Measurements from ENCODE around the gene S100Z. TPM values are rescaled to one million over a fixed set of nuclear protein-coding genes. Genes with fewer than 3 reads are reported as not detected.

Gene S100Z
- total RNA-seq, 1 donor from 2014 or later: 0.90 TPM

- DNase-seq (ENCODE audit: low spot score): no peak
Measured at GRCh38 chr5:76946090-76946489, 96.3 kb downstream of the S100Z start.

GRCh38 chr5:76947082-76947503, 97.3 kb downstream of the S100Z start:
- no peak for DNase-seq (ENCODE audit: low spot score)

DNA sequence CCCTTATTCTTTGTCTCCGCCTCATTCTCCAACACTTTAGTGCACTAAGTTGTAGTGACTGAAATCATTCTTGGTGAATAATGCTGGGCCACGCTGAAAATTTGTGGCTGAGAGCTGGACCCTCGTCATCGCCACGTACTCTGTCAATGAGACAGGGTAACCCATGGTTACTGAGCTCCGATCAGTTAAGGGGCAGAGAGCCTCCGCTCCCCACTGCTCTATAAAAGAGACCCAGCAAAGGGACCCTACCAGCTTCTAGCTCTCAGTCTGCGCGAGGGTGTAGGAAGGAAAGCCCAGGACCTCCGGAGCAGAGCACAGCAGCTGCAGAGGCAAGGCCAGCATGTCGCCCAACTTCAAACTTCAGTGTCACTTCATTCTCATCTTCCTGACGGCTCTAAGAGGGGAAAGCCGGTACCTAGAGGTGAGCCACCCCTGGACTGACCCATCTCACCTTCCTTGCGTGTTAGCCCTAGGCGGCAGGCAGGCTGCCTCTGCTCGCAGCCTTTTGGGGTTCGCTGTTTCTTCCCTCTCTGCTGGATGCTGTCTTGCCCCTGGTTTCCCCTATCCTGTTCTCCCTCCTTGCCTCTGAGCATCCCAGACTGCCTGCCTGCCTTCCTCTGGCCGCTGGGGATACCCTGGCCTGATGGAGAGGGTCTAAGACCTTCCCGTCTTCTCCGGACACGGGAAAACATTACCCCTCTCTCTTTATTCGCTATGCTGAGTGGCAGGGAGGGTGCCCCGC, 103.2 kb downstream of the S100Z start, which contains the start of gene CRHBP:
CRHBP (plus strand) TSS at position 251 of the 742 bp plus-strand sequence; CDS start at position 341, 90 bp downstream.
- no peak for DNase-seq (ENCODE audit: low spot score)

- DNase-seq (ENCODE audit: low spot score): no peak
Measured at GRCh38 chr5:76953551-76954382, 104.0 kb downstream of the S100Z start.

- DNase-seq (ENCODE audit: low spot score): no peak
Measured at GRCh38 chr5:76954383-76954763, 104.6 kb downstream of the S100Z start.

DNA sequence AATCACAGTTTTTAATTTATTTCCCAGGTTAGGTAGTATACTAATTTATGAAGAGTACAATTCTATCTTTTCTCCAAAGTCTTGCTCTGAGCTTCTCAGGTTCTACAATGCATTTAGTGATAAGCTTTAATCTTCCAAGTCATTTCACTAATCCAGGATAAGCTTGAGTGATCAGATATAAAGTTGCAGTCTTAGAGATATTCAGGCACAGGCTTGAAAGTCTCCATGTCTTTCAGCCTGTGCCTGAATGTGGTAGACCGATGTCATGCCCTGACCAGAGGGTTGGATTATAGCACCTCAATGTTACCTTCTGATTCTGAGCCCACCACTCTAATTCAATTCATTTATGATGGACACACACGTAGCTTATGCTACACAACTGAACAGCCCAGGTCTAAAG, 106.2 kb downstream of the S100Z start:
- no peak for DNase-seq (ENCODE audit: low spot score)

- no peak for DNase-seq (ENCODE audit: low spot score)
Measured at GRCh38 chr5:76958991-76959767, 109.4 kb downstream of the S100Z start.

DNA sequence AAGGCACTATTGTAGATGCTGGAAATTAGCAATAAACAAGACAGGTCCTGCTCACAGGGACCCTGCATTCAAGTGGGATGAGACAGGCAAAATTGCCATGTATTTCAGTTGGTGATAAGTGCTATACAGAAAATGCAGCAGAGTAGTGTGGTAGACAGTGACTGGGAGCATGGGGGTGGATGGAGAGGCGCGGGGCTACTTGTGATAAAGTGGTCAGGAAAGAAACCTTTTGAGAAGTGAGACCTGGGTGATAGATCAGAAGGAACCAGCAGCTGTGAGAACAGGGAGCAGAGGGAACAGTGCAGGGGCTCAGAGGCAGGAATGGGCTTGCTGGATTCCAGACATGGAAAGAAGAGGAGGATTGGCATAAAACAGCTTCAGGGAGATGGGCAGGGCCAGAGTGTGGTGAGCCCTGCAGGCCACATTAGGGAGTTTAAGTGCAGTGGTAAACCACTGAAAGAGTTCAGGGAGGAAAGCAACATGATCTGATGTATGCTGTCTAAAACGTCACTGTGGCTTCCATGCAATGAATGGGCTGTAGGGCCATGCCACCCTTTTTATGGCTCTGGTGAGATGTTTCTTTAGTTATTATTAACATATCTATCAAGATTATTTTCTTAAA, 110.3 kb downstream of the S100Z start:
- DNase-seq (ENCODE audit: low spot score): no peak

DNA sequence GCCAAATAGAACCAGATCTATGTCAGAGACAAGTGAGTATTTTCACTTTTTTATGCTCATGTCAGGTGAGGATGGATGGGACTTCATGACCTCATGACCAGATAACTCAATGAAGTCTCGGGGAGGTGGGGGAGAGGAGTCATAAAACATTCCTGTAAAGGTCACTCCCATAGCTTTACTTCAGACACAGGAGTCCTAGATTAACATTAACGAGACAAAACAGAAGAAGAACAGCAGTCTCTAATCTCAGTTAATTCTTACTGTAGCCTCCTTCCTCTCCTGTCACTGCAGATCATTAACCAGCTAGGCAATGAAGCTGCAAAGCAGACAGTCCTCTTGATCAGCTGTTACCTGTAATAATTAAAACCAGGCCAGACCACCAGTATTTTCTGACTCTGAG, 114.2 kb downstream of the S100Z start:
- DNase-seq (ENCODE audit: low spot score): no peak

Other genes with a start within 250 kb of the S100Z start
- 0.10 TPM for gene F2RL2, start 226.6 kb upstream of the S100Z start, total RNA-seq
- 4.9 TPM for gene F2R, start 133.9 kb upstream of the S100Z start, total RNA-seq
- 1.9 TPM for gene F2RL1, start 31.0 kb upstream of the S100Z start, total RNA-seq
- 4.9 TPM for gene CRHBP, start 103.0 kb downstream of the S100Z start, total RNA-seq
- 21.7 TPM for gene AGGF1, start 180.4 kb downstream of the S100Z start, total RNA-seq
- 21.6 TPM for gene ZBED3, start 237.3 kb downstream of the S100Z start, total RNA-seq

Measured in mesenteric fat pad (tissue), 1 donor.